DMS 273 (cell line): ENCODE data around the gene PRG2.
A peak's percentile ranks its signal among the peaks of the same experiment; 100 is the strongest.
"Not testable (repeated sequence)": the region's sequence is repeated elsewhere in the genome, so short reads cannot be mapped to it uniquely, and the experiment has no call there.

Experiments
- DNase-seq: peaks from one replicate; lab custom pipeline; 2025; ENCODE audit not compliant: unreplicated experiment; lab: John Stamatoyannopoulos, UW

PRG2 gene

DNA sequence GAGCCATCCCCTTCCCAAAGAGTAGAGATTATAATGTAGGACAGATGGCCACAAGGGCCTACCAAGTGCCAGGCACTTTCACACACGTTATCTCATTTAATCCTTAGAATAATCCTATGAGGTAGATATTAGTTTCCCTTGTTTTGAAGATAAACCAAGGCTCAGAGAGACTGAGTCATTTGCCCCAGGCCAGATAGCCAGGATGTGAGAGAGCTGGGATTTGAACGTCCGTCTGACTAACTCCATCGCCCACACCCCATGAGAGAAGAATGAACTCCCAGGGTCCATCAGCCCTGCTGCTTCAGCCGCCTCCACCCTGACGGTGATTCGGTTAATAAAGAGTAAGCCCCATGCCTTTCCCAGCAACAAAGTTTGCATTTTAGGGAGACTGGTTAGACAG is 20.2 kb downstream of the PRG2 start:
- no peak for DNase-seq

- no peak for DNase-seq
Measured at GRCh38 chr11:57368845-57369232, 21.6 kb downstream of the PRG2 start.

- no peak for DNase-seq
Measured at GRCh38 chr11:57368106-57368844, 22.2 kb downstream of the PRG2 start.

DNA sequence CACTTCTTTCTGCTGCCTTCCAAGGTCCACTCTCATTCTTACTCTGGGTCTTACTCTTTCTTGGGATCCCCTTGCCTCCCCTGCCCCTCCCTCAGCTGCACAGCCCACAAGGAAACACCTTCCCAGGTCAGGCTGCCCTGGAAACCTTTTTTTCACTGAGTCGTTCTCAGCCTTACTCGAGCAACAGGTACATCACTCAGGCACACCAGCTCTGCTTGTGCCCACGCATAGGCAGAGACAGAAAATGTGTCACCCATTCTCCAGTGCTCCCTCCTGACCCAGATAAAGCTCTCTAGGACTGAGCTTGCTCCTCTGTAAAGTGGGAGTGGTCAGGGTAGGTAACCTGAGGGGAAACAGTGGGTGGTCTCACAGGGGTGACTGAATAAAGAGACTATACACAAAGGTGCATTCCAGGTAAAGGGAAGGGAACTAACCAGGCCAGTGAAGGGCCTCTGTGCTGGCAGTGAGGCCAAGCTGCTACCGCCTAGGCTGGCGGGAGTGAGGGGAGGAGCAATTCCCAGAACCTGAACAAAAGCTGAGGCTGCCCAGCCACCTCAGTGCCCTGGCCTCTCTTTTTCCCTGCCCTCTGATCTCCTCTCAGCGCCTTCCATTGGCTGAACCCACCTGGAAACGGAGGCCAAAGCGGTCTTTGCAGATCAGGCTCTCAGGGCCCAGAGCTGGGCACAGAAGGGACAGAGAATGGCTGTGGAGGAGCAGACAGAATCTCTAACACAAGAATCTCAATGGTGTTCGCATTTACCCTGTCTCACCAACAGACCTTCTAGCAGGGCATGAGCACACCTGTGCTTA is 25.4 kb downstream of the PRG2 start:
- no peak for DNase-seq

DNA sequence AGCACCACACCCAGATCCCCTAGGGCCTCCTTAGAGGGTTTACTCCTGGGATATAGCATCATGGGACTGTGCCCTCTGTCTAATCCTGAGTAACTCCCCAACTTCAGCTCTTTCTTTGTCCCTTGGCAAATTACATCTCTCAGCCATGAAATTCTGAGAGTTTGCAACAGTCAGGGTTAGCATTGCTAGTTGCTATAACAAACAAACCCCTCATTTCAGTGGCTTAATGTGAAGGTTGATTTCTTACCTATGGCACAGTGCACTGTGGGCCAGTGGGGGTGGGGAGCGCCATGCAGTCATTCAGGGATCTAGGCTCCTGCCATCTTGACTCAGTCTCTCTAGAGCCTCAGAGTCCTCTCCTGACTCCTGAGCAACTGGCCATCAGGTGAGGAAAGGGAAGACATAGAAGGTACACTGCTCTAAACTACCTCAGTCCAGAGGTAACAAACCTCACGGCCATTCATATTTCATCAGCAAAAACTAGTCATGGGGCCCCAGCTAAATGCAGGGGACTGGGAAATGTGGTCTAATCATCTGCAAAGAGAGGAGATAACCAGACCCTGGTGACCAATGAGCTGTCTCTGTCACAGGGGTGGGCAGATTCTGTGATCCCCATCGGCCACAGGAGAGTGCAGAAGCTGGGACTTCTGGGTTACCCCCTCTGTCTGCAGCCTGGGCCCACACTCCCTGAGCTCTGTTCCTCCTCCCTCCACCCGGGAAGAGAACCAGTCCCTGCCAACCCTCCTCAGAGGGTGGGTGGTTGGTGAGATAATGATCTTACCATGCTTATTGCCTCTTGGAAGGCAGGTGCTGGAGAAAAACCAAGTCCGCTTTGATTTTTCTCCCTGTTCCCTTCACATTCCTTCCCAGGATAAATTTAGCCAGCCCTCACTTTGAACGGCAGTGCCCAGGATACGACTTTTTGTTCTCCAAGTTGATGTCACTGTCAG is 27.0 kb downstream of the PRG2 start:
- no peak for DNase-seq

GRCh38 chr11:57361926-57362325 is 28.5 kb downstream of the PRG2 start:
- DNase-seq: no peak

GRCh38 chr11:57361420-57361819 is 29.0 kb downstream of the PRG2 start:
- DNase-seq: not testable (repeated sequence)

GRCh38 chr11:57360991-57361390 is 29.5 kb downstream of the PRG2 start:
- DNase-seq: peak; percentile 27

GRCh38 chr11:57359896-57360690 is 30.4 kb downstream of the PRG2 start:
- DNase-seq: peak; percentile 6

DNA sequence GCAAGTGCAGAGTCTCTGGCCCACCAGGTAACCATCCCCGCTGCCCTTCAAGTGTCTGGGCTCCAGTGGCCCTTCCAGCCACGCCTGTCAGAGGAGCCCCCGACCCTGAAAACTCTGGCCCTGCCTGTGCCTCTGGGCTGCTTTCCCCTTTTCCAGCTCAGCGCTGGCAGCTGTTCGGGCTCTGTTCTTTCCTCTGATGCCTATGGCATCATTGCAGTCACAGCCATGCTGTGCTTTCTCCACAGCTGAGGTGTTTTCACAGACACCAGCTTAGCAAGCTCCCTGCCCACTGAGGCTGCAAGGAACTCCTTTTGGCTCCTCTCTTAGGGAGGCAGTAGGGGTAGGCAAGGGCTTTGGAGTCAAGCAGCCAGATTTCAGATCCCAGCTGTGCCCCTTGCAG is 31.1 kb downstream of the PRG2 start:
- DNase-seq: no peak

- no peak for DNase-seq
Measured at GRCh38 chr11:57358991-57359390, 31.5 kb downstream of the PRG2 start.

GRCh38 chr11:57358543-57358961 is 31.9 kb downstream of the PRG2 start:
- no peak for DNase-seq

GRCh38 chr11:57357856-57358255 is 32.6 kb downstream of the PRG2 start:
- no peak for DNase-seq

GRCh38 chr11:57357310-57357709 is 33.1 kb downstream of the PRG2 start:
- DNase-seq: no peak

DNA sequence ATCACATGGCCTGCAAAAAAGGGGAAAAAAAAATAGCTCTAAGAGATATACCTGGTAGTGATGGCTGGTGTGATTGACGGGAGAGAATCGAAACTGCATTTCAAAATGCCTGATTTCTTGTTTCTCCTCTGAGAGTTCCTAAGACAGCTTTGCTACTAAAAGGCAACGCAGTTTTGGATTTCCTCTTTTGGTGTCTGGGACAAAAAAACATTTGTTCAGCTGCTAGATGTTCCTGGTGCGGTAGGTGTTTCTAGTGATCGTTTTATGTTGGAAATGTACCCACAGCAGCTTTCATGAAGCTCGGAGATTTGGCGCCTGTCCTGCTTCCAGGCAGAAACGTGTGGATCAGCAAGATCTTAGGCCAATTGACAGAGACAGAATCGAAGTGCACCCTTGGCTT is 34.2 kb downstream of the PRG2 start:
- DNase-seq: no peak

GRCh38 chr11:57354699-57355098 is 35.8 kb downstream of the PRG2 start:
- DNase-seq: peak; percentile 13

DNA sequence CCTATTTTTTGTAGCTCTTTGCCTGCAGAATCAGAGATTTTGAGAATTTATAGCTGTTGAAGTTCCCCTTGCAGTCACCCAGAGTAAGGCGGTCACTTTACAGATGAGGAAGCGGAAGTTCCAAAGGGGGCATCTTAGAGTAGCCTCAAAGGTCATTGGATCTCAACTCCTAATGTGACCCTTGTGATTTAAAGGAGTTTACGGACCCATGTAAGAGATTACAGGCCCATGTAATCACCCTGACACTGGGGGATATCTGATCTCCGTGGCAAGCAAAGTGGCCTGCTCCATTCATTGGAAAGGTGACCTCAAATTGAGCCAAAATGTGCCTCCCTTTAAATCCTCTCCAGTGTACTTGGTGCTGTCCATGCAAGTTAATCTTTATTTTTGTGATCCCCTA is 36.6 kb downstream of the PRG2 start:
- DNase-seq: no peak

GRCh38 chr11:57353446-57353845 is 37.0 kb downstream of the PRG2 start:
- DNase-seq: no peak

GRCh38 chr11:57353036-57353435 is 37.4 kb downstream of the PRG2 start:
- DNase-seq: no peak

DNA sequence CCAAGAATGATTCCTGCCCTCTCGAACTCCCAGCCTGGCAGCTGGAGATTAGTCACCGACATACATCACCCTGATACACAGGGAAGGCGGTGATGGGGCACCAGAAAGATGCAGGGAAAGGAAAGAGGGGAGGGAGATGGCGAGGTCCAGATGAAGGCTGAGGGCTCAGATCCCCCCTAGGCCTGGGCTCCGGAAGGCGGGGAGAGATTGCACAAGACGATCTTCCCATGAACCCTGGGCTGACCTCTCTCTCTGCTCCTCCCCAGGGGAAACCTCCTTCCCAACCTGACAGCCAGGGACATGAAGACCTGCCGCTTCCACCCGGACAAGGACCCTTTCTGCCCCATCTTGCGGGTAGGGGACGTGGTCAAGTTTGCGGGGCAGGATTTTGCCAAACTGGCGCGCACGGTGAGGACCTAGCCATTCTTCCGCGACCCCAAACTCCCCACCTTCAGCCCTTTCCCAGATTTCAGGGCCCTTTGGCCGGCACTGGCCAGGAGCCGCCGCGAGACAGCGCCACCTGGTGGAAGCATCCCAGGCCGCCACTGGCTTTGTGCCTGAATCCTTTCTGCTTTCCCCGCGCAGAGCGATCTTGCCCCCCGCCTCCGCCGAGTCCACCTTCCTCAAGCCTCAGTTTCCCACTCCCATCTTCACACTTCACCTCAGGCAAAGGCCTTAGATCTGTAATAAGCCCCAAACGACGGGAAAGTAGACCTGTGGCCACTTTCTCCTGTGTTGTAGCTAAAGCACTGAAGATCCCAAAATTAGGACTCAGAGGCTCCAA is 40.8 kb downstream of the PRG2 start:
- peak; percentile 42 for DNase-seq
